ENCODE measurements around the gene SP3. TPM values are rescaled to one million over a fixed set of nuclear protein-coding genes. Genes with fewer than 3 reads are reported as not detected.
A peak's percentile ranks its signal among the peaks of the same experiment; 100 is the strongest.

Gene SP3
- total RNA-seq, 1 donor from 2014 or later = 119 TPM

DNA sequence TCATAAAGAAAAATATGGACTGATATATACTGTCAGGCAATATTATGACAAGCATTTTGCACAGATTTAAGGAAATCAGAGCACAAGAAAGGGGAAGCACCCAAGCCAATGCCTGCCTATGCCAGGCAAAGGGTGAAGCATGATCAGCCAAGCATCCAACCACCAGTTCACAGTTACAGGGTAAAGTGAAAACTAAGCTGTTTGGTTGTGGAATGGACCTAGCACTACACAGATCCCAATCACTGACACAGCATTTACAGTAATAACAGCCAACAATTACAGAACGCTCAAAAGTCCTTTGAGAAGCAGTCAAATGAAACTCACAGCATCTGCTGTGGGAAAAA, 90.3 kb downstream of the SP3 start:
- H3K4me3 ChIP-seq = no peak overlapping the region
- no peak for DNase-seq (ENCODE audit: extremely low spot score in 2 of 2)
- no peaks in the 10 kb centered on the region for H3K27me3 ChIP-seq
- H3K27ac ChIP-seq = no peak overlapping the region
- H3K36me3 ChIP-seq = no peaks in the 10 kb centered on the region
- no peak for TF ChIP-seq POLR2A (IDR thresholded peaks at IDR 0.05)
- TF ChIP-seq POLR2AphosphoS5 (IDR thresholded peaks at IDR 0.05; ENCODE audit: insufficient read depth in 1 of 2, low read depth in 1 of 2) = no peak
- TF ChIP-seq, protein P1, sequence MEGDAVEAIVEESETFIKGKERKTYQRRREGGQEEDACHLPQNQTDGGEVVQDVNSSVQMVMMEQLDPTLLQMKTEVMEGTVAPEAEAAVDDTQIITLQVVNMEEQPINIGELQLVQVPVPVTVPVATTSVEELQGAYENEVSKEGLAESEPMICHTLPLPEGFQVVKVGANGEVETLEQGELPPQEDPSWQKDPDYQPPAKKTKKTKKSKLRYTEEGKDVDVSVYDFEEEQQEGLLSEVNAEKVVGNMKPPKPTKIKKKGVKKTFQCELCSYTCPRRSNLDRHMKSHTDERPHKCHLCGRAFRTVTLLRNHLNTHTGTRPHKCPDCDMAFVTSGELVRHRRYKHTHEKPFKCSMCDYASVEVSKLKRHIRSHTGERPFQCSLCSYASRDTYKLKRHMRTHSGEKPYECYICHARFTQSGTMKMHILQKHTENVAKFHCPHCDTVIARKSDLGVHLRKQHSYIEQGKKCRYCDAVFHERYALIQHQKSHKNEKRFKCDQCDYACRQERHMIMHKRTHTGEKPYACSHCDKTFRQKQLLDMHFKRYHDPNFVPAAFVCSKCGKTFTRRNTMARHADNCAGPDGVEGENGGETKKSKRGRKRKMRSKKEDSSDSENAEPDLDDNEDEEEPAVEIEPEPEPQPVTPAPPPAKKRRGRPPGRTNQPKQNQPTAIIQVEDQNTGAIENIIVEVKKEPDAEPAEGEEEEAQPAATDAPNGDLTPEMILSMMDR (IDR thresholded peaks at IDR 0.05) = no peak
- intact Hi-C loops (cut with DNase I) = no loop called here
- H3K4me1 ChIP-seq = no peaks in the 10 kb centered on the region
- H3K9me3 ChIP-seq = no peaks in the 10 kb centered on the region

DNA sequence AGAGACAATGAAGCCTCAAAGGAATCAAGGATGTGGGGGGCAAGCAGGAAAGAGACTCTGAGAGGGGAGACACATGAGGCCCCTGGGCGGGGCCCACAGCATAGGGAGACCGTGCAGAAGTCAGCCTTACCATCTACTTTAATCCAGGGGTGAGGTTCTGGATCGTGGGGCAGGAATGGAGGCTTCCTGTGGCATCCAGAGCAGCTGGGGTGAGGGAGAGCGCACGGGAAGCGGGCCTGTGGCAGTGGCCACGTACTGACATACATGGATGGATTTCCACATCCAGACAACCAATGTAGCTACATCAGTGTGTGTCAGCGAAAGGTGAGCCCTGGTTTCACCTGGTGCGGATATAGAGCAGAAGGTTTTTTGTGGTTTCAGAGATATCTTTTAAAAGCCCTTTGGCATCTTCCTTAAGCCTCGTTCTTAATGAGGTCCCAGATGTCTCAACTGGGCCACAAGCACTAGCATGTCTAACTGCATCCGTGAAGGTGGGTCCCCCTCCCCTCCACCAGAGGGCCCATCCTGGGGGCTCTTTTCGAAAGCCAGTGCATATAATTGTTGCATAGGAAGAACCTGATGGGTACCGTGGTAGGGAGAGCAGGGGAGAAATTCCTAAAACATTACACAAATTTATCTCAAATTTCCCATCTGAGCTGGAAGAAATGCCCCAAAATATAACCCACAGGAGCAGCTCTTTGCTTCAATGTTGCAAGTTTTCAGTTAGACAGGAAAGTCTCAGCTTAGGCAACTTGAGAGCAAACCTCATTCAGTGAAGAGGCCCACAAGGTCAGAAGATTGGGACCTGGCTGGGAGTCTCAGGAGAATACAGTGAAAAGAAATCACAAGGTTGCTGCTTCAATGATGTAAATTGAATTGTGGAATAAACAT, 90.9 kb downstream of the SP3 start:
- Histone ChIP-seq H3K4me1 (peaks cover 3% of the 10 kb centered on the region), H3K27me3 (no peaks in the 10 kb centered on the region), H3K36me3 (no peaks in the 10 kb centered on the region), H3K4me3 (no peak overlapping the region), H3K27ac (no peak overlapping the region), H3K9me3 (no peaks in the 10 kb centered on the region)
- TF ChIP-seq POLR2A (IDR thresholded peaks at IDR 0.05) = no peak
- TF ChIP-seq, protein P1 (IDR thresholded peaks at IDR 0.05) = no peak
- TF ChIP-seq POLR2AphosphoS5 (IDR thresholded peaks at IDR 0.05; ENCODE audit: insufficient read depth in 1 of 2, low read depth in 1 of 2) = no peak
- intact Hi-C loops (cut with DNase I) = no loop called here
- peak in 1 of 2 donors; percentile 52 for DNase-seq (ENCODE audit: extremely low spot score in 2 of 2)

DNA sequence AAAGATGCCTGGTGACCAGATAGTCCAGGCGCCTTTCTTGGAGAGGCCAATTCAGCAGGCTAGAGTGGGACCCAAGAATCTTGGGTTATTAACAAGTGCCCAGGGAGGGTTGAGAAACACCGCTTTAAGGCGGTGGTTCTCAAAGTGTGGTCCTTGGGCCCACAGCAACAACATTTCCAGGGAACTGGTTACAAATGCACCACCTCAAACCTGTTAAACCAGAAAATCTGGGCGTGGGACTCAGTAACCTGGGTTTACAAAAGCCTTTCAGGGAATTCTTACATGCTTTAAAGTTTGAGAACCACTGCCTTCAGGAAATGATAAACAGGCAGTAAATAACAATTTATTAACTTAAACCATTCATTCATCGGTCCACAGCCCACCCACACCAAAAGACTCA, 92.5 kb downstream of the SP3 start:
- TF ChIP-seq POLR2A (IDR thresholded peaks at IDR 0.05) (no peak), POLR2AphosphoS5 (IDR thresholded peaks at IDR 0.05; ENCODE audit: insufficient read depth in 1 of 2, low read depth in 1 of 2) (no peak)
- TF ChIP-seq, protein P1 (IDR thresholded peaks at IDR 0.05) = no peak
- no peak overlapping the region for H3K27ac ChIP-seq
- peak in 1 of 2 donors; percentile 34 for DNase-seq (ENCODE audit: extremely low spot score in 2 of 2)
- H3K4me3 ChIP-seq = no peak overlapping the region
- peaks cover 19% of the 10 kb centered on the region for H3K4me1 ChIP-seq
- H3K36me3 ChIP-seq = no peaks in the 10 kb centered on the region
- no peaks in the 10 kb centered on the region for H3K9me3 ChIP-seq
- H3K27me3 ChIP-seq = no peaks in the 10 kb centered on the region
- intact Hi-C loops (cut with DNase I) = no loop called here

DNA sequence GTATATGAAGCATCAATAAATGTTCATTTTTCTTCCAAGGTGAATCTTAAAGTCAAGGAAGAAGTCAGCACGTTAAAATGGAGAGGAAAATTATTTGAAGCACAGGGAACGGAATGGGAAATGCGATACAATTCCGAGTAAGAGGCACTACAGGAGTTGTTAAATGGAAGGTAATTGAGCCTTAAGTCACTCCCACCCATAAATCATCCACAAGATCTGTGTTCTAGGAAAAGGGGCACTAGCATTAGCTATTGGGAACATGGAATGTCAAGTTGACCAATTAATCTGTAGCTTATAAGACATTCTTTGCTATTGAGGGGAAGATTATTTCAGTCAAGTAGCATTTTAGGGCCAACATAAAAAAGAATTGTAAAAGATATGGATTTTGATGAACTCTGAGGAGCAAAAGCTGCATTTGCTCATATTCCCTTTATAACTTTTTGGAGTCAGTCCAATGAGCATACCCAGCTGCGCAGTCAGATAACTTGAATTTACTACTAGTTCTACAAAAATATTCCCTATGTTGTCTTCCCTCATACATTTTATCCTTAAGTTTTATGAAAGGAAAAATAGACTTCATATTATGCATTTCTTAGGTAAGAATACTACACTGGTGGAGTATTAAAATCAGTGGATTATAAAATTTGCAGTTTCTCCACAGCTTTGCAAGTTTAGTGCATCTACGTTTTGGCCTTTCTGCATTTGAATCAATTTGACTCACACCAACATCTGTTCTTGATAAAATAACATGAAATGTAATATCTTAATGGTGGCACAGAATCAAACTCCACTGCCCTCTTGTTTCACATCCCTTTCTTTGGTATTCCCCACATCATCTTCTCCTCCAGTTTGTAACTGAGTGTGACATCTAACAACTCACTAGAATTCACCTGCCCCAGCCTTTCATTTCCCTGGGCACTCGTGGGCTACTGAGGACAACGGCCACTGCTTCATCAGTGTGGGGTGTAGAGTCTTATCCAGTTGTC, 95.6 kb downstream of the SP3 start:
- DNase-seq (ENCODE audit: extremely low spot score in 2 of 2) = peak in 1 of 2 donors; percentile 52

More for the DNA sequence above, 95.6 kb downstream of the SP3 start:
- H3K36me3 ChIP-seq = no peaks in the 10 kb centered on the region
- TF ChIP-seq, protein P1 (IDR thresholded peaks at IDR 0.05) = no peak
- no peak for TF ChIP-seq POLR2AphosphoS5 (IDR thresholded peaks at IDR 0.05; ENCODE audit: insufficient read depth in 1 of 2, low read depth in 1 of 2)
- no peak for TF ChIP-seq POLR2A (IDR thresholded peaks at IDR 0.05)
- H3K27ac ChIP-seq = peak overlapping the region; percentile 73
- no peak overlapping the region for H3K4me3 ChIP-seq
- H3K4me1 ChIP-seq = peaks cover 39% of the 10 kb centered on the region
- no peaks in the 10 kb centered on the region for H3K9me3 ChIP-seq
- intact Hi-C loops (cut with DNase I) = no loop called here
- no peaks in the 10 kb centered on the region for H3K27me3 ChIP-seq
